Dermis microvascular lymphatic vessel endothelial cell (primary cell): ENCODE measurements around the gene SLC25A36. TPM values are rescaled to one million over a fixed set of nuclear protein-coding genes. Genes with fewer than 3 reads are reported as not detected.
"Not testable (repeated sequence)": the region's sequence is repeated elsewhere in the genome, so short reads cannot be mapped to it uniquely, and the experiment has no call there.

Experiments
- DNase-seq, 2 donors: peaks; one replicate each; pipeline versions ENCODE4 v3.0.0 to v3.0.0-alpha.2; 2010; ENCODE audit warnings: low read depth in 2 of 2
- total RNA-seq: library from RNA; depleted of rRNA; stranded (reverse); fragments of >200 nt; gene quantifications from 2 replicates; pipeline ENCODE4 v1.2.1, GENCODE V29; 2014

Gene SLC25A36
- total RNA-seq, 1 donor from 2014 or later = 33.4 TPM

DNA sequence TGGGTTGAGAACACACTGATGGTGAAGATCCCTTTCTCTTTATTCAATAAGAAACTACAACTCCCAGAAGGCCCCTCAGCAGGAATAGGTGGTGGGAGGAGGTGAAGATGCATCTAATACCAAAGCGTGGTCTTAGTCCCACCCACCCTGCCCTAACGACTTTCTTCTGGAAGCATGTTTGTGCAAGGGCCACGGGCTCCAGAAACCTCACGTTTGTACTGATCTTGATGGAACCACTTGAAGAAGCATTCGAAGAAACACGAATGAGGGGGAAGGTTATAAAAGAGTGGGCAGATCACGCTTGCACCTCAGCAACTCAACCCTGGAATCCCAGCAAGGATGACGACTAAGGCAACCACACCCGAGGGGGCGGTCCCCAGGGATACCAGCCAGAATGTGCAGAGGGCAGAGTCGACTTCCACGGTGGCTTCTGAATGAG lies 10.6 kb upstream of the SLC25A36 start:
- DNase-seq = no peak

DNA sequence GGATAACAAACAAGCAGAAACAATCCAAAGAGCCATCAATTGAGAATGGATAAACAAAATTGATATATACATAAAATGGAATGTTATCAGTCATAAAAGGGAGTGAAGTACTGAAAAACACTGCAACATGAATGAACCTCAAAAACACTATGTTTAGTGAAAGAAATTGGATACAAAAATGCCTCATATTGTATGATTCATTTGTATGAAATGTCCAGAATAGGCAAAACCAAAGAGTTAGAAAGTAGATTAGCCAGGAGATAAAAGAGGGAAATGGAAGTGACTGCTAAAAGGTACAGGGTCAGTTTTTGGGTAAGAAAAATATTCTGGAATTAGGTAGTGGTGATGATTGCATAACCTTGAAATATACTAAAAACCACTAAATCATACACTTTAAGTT lies 9.8 kb upstream of the SLC25A36 start:
- DNase-seq = no peak

DNA sequence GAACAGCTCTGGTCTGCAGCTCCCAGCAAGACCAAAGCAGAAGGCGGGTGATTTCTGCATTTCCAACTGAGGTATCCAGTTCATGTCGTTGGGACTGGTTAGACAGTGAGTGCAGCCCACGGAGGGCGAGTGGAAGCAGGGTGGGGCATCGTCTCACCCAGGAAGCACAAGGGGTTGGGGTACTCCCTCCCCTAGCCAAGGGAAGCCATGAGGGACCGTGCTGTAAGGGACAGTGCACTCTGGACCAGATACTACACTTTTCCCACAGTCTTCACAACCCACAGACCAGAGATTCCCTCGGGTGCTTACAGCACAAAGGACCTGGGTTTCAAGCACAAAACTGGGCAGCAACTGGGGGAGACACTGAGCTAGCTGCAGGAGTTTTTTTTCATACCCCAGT lies 8.5 kb upstream of the SLC25A36 start:
- no peak for DNase-seq

DNA sequence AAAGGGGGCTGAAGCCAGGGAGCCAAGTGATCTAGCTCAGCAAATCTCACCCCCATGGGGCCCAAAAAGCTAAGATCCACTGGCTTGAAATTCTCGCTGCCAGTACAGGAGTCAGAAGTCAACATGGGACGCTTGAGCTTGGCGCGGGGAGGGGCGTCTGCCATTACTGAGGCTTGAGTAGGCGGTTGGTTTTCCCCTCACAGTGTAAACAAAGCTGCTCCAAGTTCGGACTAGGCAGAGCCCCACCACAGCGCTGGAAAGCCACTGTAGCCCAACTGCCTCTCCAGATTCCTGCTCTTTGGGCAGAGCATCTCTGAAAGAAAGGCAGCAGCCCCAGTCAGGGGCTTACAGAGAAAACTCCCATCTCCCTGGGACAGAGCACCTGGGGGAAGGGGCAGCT lies 8.1 kb upstream of the SLC25A36 start:
- DNase-seq = no peak

DNA sequence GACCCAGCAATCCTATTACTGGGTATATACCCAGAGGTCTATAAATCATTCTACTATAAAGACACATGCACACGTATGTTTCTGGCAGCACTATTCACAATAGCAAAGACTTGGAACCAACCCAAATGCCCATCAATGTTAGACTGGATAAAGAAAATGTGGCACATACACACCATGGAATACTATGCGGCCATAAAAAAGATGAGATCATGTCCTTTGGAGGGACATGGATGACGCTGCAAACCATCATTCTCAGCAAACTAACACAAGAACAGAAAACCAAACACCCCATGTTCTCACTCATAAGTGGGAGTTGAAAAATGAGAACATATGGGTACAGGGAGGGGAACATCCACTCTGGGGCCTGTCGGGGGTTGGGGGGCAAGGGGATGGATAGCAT lies 2.3 kb upstream of the SLC25A36 start:
- not testable (repeated sequence) for DNase-seq

DNA sequence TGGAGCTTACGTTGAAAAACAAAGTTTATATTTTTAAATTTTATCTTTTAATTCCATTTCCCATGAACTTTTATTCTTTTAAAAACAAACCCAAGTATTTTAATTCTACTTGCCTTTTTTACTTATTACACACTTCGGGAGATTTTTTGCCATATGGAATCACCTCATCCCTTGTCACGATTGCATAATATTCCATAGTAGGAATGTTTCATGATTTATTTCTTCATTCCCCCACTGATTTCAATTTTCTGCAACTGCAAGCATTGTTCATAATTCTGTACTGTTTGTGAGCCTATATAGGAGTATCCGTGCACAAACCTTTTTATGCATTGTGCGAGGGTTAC lies 574 bp upstream of the SLC25A36 start:
- no peak for DNase-seq

DNA sequence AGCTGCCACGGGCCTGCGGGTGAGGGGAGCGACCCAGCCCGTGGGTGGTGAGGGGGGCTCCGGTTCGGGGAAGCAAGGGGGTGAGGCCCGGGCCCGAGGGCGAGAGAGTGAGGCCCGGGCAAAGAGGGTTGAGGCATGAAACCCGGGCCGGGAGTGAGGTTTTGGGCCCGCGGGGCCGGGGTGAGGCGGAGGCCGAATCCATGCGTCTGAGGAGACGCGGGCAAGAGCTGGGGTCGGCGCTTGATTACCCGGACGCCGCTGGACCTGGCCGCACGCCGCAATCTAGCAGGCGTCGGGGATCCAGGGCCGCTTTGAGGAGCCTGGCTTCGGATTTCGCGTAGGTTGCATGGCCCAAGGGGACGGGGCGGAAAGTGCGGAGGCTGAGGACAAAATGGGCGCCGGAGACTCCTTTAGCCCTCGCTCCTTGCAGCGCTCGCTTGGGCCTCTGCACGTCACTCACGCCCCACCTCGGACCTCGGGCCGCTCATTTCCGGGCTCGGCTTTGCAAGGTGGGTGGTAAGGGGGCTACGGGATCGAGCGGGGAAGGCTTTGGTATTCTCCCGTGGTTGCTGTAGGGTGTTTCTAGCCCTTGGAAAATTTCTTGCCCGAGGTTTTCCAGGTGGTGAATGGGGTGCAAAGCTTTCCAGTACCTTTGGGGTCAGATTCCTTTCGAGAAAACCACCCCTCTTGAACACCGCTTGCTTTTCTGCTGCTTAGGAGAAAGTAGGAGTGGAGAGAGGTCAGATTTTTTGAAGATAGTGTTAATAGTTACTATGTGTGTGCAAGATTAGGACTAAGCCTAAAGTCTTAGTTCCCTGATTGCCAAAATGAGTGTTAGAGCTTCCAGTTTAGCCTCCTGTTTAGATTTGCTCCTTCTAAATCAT lies 827 bp downstream of the SLC25A36 start:
- peak in 1 of 2 donors; percentile 61 for DNase-seq

DNA sequence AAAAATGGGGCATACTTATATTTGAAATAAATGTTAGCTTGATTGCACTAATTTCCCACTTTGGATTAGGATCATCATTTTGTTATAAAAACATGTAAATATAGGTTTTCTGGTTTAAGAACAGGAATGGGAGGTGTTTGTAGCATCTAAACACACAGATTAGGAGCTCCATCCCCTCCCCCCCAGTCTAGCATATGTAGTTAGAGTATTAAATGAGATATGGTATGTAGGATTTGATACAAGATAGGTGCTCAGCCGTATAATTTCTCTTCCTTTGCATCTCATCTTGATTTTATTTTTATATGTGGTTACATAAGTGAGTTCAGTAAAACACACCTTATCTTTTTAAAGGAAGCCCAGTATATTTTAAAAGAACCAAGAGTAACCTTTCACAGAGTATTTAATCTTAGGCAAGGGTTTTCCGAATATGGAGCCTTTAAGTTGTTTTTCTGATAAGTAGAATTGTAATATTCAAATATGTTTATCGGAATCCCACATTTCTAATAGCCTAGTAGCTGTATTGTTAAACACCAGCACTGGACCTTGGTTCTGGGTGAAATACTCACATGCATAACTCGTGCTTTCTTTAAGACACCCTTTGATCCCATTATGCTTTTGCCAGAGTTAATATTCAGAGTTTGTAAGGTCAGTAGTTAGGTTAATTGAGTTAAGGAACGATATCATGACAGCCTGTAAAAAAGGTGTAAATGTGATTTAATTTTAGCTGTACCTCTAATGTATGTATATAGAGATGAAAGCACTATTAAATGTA lies 2.3 kb downstream of the SLC25A36 start:
- no peak for DNase-seq

DNA sequence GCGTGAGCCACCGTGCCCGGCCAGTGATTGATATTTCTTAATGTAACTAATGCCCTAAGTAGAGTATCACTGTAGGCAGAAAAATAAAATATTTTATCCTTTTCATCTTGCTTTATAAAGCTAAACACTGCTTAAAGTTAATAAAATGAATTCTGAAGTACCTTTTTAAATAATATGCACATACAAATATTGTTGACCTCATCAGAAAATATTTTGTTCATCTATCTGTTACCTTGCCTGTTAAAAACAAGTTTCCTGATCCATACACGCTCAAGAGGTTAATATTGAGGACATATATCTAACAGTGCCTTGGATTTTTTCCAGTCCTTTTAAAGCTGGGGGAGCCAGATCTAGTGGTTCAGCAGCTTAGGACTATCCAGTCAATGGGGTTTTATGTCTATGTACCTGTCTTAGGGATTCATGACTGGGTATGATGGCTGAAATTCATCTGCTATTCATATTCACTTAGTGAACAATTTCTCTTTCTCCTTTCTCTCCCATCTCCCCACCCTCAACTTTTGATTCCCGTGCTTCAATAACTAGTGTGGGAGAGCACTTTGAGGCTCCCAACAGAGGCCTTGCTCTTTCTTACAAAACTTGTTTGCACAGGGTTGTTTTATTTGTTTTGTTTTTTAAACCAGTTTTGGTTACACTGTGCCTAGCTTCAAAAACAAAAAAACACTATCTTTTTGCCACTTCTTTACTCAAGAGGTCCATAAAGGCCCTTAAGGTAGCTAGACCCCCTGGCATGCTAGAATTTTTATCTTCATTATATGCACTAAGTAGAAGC lies 7.0 kb downstream of the SLC25A36 start:
- no peak for DNase-seq

DNA sequence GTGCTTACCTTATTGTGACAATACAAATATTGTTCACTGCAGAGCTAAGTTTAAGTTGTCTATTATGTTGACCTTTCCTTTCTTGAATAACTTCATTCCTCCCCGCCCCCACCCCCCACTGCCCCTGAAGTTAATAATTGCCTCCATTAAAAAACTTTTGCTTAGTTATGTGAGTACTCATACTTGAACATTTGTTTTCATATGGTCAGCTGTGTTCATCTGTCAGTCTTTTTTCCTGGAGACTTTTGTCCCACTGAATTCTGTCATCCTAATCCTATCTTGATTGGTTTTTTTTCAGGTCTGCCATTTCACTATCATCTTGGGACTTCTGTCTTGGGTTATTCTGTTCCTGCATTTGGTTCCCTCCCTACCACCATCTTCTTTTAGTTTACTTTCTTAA lies 8.5 kb downstream of the SLC25A36 start:
- no peak for DNase-seq

DNA sequence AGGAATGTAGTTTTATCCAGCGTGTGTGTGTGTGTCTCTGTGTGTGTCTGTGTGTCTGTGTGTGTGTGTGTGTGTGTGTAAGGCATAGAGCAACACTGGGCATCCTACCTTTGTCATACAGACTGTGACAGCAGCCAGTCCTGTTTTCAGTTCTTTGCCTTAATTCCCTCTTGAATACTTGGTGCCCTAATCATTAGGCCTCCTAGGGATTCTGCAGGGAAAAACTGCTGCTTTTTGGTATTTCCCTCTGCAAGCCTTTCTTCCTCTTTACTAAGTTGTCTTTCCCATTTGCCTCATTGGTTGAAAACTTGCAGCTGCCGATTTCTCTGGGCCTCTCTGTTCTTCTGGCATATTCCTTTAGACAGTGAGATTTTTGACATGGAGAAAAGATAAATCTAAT lies 9.2 kb downstream of the SLC25A36 start:
- DNase-seq = no peak

DNA sequence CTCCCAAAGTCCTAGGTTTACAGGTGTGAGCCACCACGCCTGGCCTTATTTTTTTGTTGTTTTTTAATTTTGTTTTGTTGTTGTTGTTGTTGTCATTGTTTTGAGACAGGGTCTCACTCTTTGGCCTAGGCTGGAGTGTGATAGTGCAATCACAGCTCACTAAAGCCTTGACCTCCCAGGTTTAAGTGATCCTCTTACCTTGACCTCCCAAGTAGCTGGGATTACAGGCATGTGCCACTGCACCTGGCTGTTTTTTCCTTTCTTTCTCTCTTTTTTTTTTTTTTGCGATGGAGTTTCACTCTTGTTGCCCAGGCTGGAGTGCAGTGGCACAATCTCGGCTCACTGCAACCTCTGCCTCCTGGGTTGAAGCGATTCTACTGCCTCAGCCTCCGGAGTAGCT lies 10.1 kb downstream of the SLC25A36 start:
- not testable (repeated sequence) for DNase-seq

DNA sequence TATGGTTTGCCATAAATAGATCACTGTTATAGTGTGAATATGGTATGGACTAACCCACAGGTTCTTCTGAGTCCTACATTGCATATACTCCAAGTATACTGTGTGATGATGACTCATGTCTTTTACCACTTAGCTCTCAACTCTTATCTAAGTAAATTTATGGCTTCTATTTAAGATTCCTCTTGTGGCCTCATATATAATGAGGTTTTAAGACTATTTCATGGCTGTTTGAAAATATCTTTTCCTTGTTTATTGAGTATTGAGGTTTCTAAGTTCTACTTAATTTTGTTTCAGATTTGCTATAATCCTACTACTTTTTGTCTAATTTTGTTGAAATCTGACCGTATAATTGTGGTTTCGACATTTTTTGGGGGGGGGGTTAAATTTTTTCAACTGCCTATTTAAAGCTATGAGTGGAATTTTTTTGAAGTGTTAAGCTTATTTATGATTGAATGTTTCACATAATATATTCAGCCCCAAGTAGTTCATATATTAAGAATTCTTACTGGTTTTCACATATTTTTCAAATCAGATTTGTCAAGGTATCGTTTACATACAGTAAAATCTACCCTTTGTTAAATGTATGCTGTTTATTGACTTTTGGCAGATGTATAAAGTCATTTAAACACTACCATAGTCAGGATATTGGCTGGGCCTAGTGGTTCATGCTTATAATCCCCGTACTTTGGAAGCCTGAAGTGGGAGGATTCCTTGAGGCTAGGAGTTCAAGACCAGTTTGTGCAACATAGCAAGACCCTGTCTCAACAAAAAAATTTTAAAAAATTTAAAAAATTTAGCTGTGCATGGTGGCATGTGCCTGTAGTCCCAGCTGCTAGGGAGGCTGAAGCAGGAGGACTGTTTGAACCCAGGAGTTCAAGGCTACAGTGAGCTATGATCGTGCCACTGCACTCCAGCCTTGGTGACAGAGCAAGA lies 11.7 kb downstream of the SLC25A36 start:
- DNase-seq = no peak

DNA sequence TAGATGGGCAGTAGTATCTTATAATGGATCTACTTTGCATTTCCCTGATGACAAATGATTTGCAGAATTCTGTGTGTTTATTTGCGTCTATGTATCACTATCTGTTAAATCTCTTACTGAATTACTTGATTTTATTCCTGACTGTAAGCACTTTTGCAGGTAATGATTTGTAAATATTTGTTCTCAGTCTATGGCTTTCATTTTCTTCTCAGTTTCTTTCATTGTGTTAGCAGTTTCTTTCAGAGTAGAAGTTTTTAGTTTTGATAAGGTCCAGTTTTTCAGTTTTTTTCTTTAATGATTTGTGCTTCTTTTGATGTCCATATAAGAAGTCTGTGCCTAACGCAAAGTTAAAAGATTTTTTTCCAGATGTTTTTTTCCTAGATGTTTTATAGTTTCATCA lies 12.9 kb downstream of the SLC25A36 start:
- no peak for DNase-seq

DNA sequence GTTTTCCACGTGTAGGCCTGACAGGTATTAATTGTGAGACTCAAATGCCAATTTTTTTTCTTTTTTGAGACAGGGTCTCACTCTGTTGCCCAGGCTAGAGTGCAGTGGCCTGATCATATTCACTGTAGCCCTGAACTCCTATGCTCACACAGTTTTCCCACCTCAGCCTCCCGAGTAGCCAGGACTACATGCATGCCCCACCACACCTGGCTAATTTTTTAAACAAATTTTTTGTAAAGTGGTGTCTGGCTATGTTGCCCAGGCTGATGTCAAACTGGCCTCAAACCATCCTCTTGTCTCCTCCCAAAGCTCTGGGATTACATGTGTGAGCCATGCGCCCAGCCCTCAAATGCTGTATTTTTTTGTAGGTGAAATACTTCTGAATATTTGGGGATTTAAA lies 14.0 kb downstream of the SLC25A36 start:
- no peak for DNase-seq

DNA sequence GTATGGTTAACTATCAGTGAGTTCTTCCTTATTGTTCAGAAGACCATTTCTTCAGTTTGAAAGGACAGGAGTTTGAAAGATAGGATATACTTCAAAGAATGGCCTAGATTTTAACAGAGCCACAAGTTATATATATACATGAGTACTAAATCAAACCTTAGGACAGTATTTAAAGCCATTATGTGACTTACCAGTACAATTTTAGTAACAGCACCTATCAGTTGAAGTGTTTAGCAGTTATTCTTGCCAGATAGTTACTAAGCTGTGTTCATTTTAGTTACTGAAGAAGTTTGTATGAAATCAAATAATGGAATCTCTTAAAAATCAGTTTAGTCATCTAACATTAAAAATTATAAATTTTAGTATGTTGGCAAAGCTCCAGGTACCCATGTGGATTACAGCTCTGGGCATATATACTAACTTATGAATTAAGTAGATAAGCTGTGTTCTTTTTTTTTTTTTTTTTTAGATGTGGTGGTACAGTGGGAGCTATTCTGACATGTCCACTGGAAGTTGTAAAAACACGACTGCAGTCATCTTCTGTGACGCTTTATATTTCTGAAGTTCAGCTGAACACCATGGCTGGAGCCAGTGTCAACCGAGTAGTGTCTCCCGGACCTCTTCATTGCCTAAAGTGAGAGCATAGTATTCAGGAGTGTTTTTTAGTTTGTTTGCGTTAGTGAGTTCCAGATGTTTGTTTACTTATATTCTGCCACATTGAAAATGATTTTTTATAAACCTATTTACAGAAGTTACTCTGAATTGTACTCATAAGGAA lies 14.6 kb downstream of the SLC25A36 start:
- no peak for DNase-seq

DNA sequence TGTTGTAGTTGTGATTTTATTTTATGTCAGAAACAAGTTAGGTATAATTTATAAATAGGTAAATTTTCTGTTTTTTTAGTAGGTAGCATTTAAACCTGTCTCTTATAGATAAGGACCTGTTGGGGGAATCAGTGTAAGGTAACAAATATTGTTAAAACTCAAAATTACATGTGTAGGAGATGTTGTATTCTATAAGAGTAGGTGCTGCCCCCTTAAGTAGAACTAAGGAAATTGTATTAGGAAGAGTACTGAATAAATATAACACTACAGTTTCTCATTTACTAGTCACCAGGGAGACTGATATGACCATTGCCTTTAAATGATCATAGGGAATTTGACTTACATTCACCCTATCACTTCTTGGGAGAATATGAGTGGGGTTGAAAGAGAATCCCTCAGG lies 31.2 kb downstream of the SLC25A36 start:
- peak in 1 of 2 donors; percentile 20 for DNase-seq

DNA sequence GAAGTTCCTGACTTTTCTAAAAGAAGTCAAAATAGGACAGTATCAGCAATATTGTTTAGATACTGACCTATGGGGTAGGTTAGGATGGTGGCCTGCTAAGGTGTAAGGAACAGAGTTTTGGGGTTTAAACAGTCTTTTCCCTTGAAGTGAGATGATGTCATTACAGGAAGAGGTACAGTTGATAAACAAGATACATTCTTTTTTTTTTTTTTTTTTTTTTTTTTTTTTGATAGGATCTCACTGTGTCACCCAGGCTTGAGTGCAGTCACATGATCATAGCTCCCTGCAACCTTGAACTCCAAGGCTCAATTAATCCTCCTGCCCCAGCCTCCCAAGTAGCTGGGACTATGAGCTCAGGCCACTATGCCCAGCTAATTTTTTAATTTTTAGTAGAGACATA lies 33.3 kb downstream of the SLC25A36 start:
- no peak for DNase-seq

DNA sequence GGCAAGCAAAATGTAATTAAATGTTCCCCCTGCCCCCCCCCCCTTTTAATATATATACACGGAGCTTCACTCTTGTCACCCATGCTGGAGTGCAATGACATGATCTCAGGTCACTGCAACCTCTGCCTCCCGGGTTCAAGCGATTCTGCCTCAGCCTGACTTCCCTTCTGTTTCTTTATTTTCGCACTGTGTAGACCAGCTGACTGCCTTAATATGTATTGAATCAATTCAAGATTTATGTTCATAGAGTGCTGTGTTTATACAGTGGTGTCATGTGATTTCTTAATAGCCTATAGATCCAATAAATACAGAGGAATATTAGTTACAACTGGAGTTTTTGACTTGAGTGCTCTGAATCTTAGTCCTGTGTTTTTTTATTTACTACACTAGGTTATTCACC lies 39.0 kb downstream of the SLC25A36 start:
- DNase-seq = no peak

DNA sequence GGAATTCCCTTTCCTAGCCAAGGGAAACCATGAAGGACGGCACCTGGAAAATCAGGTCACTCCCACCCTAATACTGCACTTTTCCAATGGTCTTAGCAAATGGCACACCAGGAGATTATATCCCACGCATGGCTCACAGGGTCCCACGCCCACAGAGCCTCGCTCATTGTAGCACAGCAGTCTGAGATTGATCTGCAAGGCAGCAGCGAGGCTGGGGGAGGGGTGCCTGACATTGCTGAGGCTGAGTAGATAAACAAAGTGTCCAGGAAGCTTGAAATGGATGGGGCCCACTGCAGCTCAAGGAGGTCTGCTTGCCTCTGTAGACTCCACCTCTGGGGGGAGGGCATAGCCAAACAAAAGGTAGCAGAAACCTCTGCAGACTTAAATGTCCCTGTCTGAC lies 46.2 kb downstream of the SLC25A36 start:
- not testable (repeated sequence) for DNase-seq
